GM12878 (cell line): Measurements from ENCODE around the gene GUCY1A2. TPM values are rescaled to one million over a fixed set of nuclear protein-coding genes. Genes with fewer than 3 reads are reported as not detected.

Experiments
- ATAC-seq: fragments of 200-7000 bp; cut with Tn5 transposase; 3 replicates; pipeline ENCODE4 v1.9.1; 2020; ENCODE audit warnings: mild to moderate bottlenecking, moderate library complexity
- BruUV-seq: library from RNA; stranded (reverse); fragments of 400-500 nt; replicated peaks from 2 replicates; lab custom pipeline; 2021; lab: Mats Ljungman, UMichigan
- CTCF ChIA-PET: fragments of 300-600 bp; sonication (Branson Sonifier 250); formaldehyde crosslinking; extraction: SDS; loops from one replicate; lab custom pipeline; 2021; ENCODE audit warnings: inconsistent platforms; lab: Yijun Ruan, JAX
- POLR2A ChIA-PET: fragments of 350-600 bp; formaldehyde crosslinking; extraction: SDS; loops from one replicate; lab custom pipeline; 2021; ENCODE audit warnings: inconsistent platforms; lab: Charles Lee
- RAD21 ChIA-PET: fragments of 300-600 bp; sonication (Branson Sonifier 250); formaldehyde crosslinking; loops from one replicate; lab custom pipeline; 2023; ENCODE audit warnings: antibody characterized with exemption; ENCODE audit not compliant: unreplicated experiment; lab: Charles Lee
- SMC1A ChIA-PET: fragments of 300-600 bp; sonication (Branson Sonifier 250); formaldehyde crosslinking; loops from one replicate; lab custom pipeline; 2023; ENCODE audit not compliant: unreplicated experiment, uncharacterized antibody; lab: Charles Lee
- DNase-seq: peaks from one replicate; pipeline ENCODE4 v3.0.0-alpha.2; 2011; ENCODE audit warnings: low read depth, low spot score
- FAIRE-seq: peaks from 3 replicates; lab custom pipeline; 2011; peaks lifted over from hg19 to GRCh38; lab: Jason Lieb, UNC
- H2AFZ ChIP-seq: 2 replicates; pipeline ENCODE4 v1.6.0; 2011; ENCODE audit warnings: low read depth, low read length, control low read depth; ENCODE audit not compliant: control insufficient read depth
- H3K27ac ChIP-seq: 2 replicates; pipeline ENCODE4 v1.5.1; 2011; ENCODE audit warnings: control low read depth; ENCODE audit not compliant: control insufficient read depth, insufficient read depth
- H3K27me3 ChIP-seq, 2 experiments: replicated peaks in 1 of 2; 2 replicates each; pipeline versions ENCODE4 v1.6.0 to v1.6.1; 2011; ENCODE audit warnings: low read length in 1 of 2; ENCODE audit not compliant: control insufficient read depth in 2 of 2, insufficient read depth in 2 of 2
- H3K36me3 ChIP-seq, 2 experiments: 2 replicates each; pipeline ENCODE4 v1.5.1; 2011; ENCODE audit warnings: low read length in 1 of 2; ENCODE audit not compliant: control insufficient read depth in 2 of 2, insufficient read depth in 2 of 2
- H3K4me1 ChIP-seq: 2 replicates; pipeline ENCODE4 v1.6.1; 2011; ENCODE audit warnings: mild to moderate bottlenecking, low read length, moderate library complexity, mixed read lengths; ENCODE audit not compliant: control insufficient read depth, insufficient read depth
- H3K4me2 ChIP-seq: 2 replicates; pipeline ENCODE4 v1.6.0; 2011; ENCODE audit warnings: control low read depth; ENCODE audit not compliant: control insufficient read depth, insufficient read depth
- H3K4me3 ChIP-seq: fragments of 200-600 bp; sonication (generic); 2 replicates; pipeline ENCODE4 v1.5.1; 2016
- H3K79me2 ChIP-seq: 2 replicates; pipeline ENCODE4 v1.6.0; 2011; ENCODE audit warnings: low read length; ENCODE audit not compliant: control insufficient read depth, insufficient read depth
- H3K9ac ChIP-seq: 2 replicates; pipeline ENCODE4 v1.8.0; 2011; ENCODE audit warnings: low read length, control low read depth, mixed read lengths; ENCODE audit not compliant: control insufficient read depth, insufficient read depth
- H3K9me3 ChIP-seq: replicated peaks from 3 replicates; pipeline ENCODE4 v1.5.1; 2011; ENCODE audit warnings: mild to moderate bottlenecking, low read length; ENCODE audit not compliant: control insufficient read depth, insufficient read depth
- H4K20me1 ChIP-seq: 2 replicates; pipeline ENCODE4 v1.6.0; 2011; ENCODE audit not compliant: control insufficient read depth, insufficient read depth
- BMI1 ChIP-seq: fragments of 450-650 bp; IDR thresholded peaks from 2 replicates; pipeline ENCODE4 v1.6.1; 2016; ENCODE audit warnings: mild to moderate bottlenecking, moderate library complexity, borderline replicate concordance
- EP300 ChIP-seq, 2 experiments: fragments of 150-350 bp in 1 of 2; IDR thresholded peaks; 2 replicates each; pipeline ENCODE4 v1.6.1; 2011 to 2012; ENCODE audit warnings: low read depth in 2 of 2, low read length in 2 of 2, borderline replicate concordance in 1 of 2, improper control_type of control experiment in 1 of 2, inconsistent platforms in 1 of 2; ENCODE audit not compliant: control insufficient read depth in 1 of 2
- ETV6 ChIP-seq, 2 experiments: fragments of 450-650 bp in 1 of 2; IDR thresholded peaks in 1 of 2; conservative IDR thresholded peaks in 1 of 2; 2 replicates each; pipeline ENCODE4 v1.6.1; 2014; ENCODE audit warnings: antibody characterized with exemption in 1 of 2, borderline replicate concordance in 1 of 2, low read depth in 1 of 2, mild to moderate bottlenecking in 1 of 2, moderate library complexity in 1 of 2
- JUND ChIP-seq: IDR thresholded peaks from 2 replicates; pipeline ENCODE4 v1.6.1; 2012; ENCODE audit warnings: low read depth, mild to moderate bottlenecking, low read length, improper control_type of control experiment, moderate library complexity
- KDM1A ChIP-seq: fragments of 200-600 bp; sonication (generic); IDR thresholded peaks from 2 replicates; pipeline ENCODE4 v1.6.1; 2016; ENCODE audit warnings: borderline replicate concordance
- RUNX3 ChIP-seq: IDR thresholded peaks from 2 replicates; pipeline ENCODE4 v1.6.1; 2012; ENCODE audit warnings: low read length, inconsistent platforms
- SUZ12 ChIP-seq: fragments of 200-600 bp; sonication (generic); IDR thresholded peaks from one replicate; pipeline ENCODE4 v1.6.1; 2018; ENCODE audit warnings: antibody characterized with exemption, mild to moderate bottlenecking; ENCODE audit not compliant: unreplicated experiment
- YBX1 ChIP-seq: fragments of 450-650 bp; IDR thresholded peaks from 2 replicates; pipeline ENCODE4 v1.6.1; 2016; ENCODE audit warnings: antibody characterized with exemption
- WGBS: methylation state at CpG from one replicate; pipeline ENCODE4 v1.1.6; 2016; ENCODE audit warnings: low lambda C conversion rate; ENCODE audit not compliant: insufficient replicate concordance, insufficient coverage; ENCODE audit errors: missing lambda C conversion rate; 5-methylcytosine and 5-hydroxymethylcytosine counted together
- in situ Hi-C: fragments of 300-500 bp; cut with MboI; formaldehyde crosslinking; loops from 9 replicates; pipeline ENCODE4 v1.14.3; 2018; ENCODE audit warnings: mixed read lengths
- intact Hi-C: fragments of 100-400 bp; cut with micrococcal nuclease; formaldehyde crosslinking; loops from one replicate; pipeline ENCODE4 v1.14.2; 2022; ENCODE audit not compliant: unreplicated experiment
- polyA plus RNA-seq, 11 experiments: library from polyadenylated mRNA; depleted of rRNA in 4 of 11; unstranded in 6 of 11; stranded (reverse) in 5 of 11; fragments of >200 nt; fragmentation: Nextera tagmentation in 4 of 11; fragmentation: Illumina TruSeq in 1 of 11; extraction: Ambion mirVana in 4 of 11; extraction: Trizol in 1 of 11; gene quantifications; 1 replicate in 1 of 11; 2 replicates in 10 of 11; pipeline versions ENCODE4 v1.2.1 to v1.2.3, GENCODE V29; 2011 to 2016; ENCODE audit warnings: inconsistent platforms in 2 of 11, missing spikeins in 2 of 11, low read depth in 1 of 11
- total RNA-seq, 4 experiments: library from RNA; depleted of rRNA in 3 of 4; stranded (reverse); fragments of >200 nt in 3 of 4; fragmentation: Illumina TruSeq in 1 of 4; extraction: Trizol in 1 of 4; gene quantifications; 2 replicates each; pipeline versions ENCODE4 v1.2.1 to v1.2.3, GENCODE V29; 2013 to 2021
- TF ChIP-seq, protein P1 (sequence below): fragments of 450-650 bp; IDR thresholded peaks from 2 replicates; pipeline ENCODE4 v1.6.1; 2017; ENCODE audit warnings: antibody characterized with exemption, mild to moderate bottlenecking, moderate library complexity
- TF ChIP-seq, protein P2 (sequence below): IDR thresholded peaks from 2 replicates; pipeline ENCODE4 v1.6.1; 2012; ENCODE audit warnings: improper control_type of control experiment, low read depth, low read length; ENCODE audit not compliant: insufficient replicate concordance

Gene GUCY1A2
- total and polyA plus RNA-seq, 10 of the 15 experiments (the other 5 are each of a cell fraction or from before 2014, with no cell fraction given), result under 0.01 to 0.03 (median under 0.01) TPM; not detected in 4

- BruUV-seq, result no TSS peak
- SMC1A ChIA-PET, result interaction anchor here (2.4 kb wide), 1 partner anchor 10 kb away, joined by 6 read pairs; no protein-coding TSS in a partner anchor
- Histone ChIP-seq H3K9ac (no peak overlapping the region), H3K4me3 (no peak overlapping the region), H4K20me1 (no peaks in the 10 kb centered on the region), H3K4me2 (no peak overlapping the region), H3K79me2 (no peaks in the 10 kb centered on the region), H3K36me3 (no peaks in the 10 kb centered on the region), H2AFZ (no peak overlapping the region), H3K27me3 (no peaks in the 10 kb centered on the region), H3K27ac (no peak overlapping the region)
- in situ Hi-C loops (no loop called here), intact Hi-C loops (no loop called here)
- POLR2A ChIA-PET, result no interaction called here
- WGBS, result 7% methylated on average over 1 of the region's 1 CpG
- no peak for FAIRE-seq
- RAD21 ChIA-PET, result no interaction called here
- ATAC-seq, result no peak
- DNase-seq, result no peak
- TF ChIP-seq, protein P1, sequence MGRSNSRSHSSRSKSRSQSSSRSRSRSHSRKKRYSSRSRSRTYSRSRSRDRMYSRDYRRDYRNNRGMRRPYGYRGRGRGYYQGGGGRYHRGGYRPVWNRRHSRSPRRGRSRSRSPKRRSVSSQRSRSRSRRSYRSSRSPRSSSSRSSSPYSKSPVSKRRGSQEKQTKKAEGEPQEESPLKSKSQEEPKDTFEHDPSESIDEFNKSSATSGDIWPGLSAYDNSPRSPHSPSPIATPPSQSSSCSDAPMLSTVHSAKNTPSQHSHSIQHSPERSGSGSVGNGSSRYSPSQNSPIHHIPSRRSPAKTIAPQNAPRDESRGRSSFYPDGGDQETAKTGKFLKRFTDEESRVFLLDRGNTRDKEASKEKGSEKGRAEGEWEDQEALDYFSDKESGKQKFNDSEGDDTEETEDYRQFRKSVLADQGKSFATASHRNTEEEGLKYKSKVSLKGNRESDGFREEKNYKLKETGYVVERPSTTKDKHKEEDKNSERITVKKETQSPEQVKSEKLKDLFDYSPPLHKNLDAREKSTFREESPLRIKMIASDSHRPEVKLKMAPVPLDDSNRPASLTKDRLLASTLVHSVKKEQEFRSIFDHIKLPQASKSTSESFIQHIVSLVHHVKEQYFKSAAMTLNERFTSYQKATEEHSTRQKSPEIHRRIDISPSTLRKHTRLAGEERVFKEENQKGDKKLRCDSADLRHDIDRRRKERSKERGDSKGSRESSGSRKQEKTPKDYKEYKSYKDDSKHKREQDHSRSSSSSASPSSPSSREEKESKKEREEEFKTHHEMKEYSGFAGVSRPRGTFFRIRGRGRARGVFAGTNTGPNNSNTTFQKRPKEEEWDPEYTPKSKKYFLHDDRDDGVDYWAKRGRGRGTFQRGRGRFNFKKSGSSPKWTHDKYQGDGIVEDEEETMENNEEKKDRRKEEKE, result no peak
- no peak for TF ChIP-seq BMI1
- TF ChIP-seq, protein P2, sequence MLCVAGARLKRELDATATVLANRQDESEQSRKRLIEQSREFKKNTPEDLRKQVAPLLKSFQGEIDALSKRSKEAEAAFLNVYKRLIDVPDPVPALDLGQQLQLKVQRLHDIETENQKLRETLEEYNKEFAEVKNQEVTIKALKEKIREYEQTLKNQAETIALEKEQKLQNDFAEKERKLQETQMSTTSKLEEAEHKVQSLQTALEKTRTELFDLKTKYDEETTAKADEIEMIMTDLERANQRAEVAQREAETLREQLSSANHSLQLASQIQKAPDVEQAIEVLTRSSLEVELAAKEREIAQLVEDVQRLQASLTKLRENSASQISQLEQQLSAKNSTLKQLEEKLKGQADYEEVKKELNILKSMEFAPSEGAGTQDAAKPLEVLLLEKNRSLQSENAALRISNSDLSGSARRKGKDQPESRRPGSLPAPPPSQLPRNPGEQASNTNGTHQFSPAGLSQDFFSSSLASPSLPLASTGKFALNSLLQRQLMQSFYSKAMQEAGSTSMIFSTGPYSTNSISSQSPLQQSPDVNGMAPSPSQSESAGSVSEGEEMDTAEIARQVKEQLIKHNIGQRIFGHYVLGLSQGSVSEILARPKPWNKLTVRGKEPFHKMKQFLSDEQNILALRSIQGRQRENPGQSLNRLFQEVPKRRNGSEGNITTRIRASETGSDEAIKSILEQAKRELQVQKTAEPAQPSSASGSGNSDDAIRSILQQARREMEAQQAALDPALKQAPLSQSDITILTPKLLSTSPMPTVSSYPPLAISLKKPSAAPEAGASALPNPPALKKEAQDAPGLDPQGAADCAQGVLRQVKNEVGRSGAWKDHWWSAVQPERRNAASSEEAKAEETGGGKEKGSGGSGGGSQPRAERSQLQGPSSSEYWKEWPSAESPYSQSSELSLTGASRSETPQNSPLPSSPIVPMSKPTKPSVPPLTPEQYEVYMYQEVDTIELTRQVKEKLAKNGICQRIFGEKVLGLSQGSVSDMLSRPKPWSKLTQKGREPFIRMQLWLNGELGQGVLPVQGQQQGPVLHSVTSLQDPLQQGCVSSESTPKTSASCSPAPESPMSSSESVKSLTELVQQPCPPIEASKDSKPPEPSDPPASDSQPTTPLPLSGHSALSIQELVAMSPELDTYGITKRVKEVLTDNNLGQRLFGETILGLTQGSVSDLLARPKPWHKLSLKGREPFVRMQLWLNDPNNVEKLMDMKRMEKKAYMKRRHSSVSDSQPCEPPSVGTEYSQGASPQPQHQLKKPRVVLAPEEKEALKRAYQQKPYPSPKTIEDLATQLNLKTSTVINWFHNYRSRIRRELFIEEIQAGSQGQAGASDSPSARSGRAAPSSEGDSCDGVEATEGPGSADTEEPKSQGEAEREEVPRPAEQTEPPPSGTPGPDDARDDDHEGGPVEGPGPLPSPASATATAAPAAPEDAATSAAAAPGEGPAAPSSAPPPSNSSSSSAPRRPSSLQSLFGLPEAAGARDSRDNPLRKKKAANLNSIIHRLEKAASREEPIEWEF, result no peak
- no peak for TF ChIP-seq JUND
- no peak for TF ChIP-seq RUNX3
- no peak for TF ChIP-seq EP300 (IDR thresholded peaks at IDR 0.05; ENCODE audit: borderline replicate concordance in 1 of 2, control insufficient read depth in 1 of 2, low read depth in 2 of 2, low read length in 2 of 2)
- no peak for TF ChIP-seq KDM1A
- TF ChIP-seq ETV6 (conservative IDR thresholded peaks at IDR 0.05 in 1 of 2, IDR thresholded peaks at IDR 0.05 in 1 of 2; ENCODE audit: borderline replicate concordance in 1 of 2, low read depth in 1 of 2), result no peak
- no peak for TF ChIP-seq YBX1
- TF ChIP-seq SUZ12, result no peak
- TF ChIP-seq, all 136 proteins: peak for 0
- no peaks in the 10 kb centered on the region for H3K4me1 ChIP-seq
- no peaks in the 10 kb centered on the region for H3K9me3 ChIP-seq
- CTCF ChIA-PET, result no interaction called here
Observed at GRCh38 chr11:106727256-106727655, 291.0 kb downstream of the GUCY1A2 start.
